NCI-H146 treated with DMSO at 0.1 percent for 48 hours (cell line): ENCODE results near the gene WASHC2A.
"Not testable (repeated sequence)": the region's sequence is repeated elsewhere in the genome, so short reads cannot be mapped to it uniquely, and the experiment has no call there.

ENCODE experiments used
- DNase-seq: peaks from one replicate; lab custom pipeline; 2025; ENCODE audit not compliant: unreplicated experiment; lab: John Stamatoyannopoulos, UW

The WASHC2A gene

GRCh38 chr10:50063100-50063499 lies 4.7 kb upstream of the WASHC2A start:
- no peak for DNase-seq

GRCh38 chr10:50068352-50068659 lies 552 bp downstream of the WASHC2A start:
- DNase-seq = not testable (repeated sequence)

GRCh38 chr10:50075139-50075538 lies 7.4 kb downstream of the WASHC2A start:
- DNase-seq = not testable (repeated sequence)

GRCh38 chr10:50075544-50075943 lies 7.8 kb downstream of the WASHC2A start:
- DNase-seq = not testable (repeated sequence)

- not testable (repeated sequence) for DNase-seq
Measured at GRCh38 chr10:50091304-50091703, 23.6 kb downstream of the WASHC2A start.

- not testable (repeated sequence) for DNase-seq
Measured at GRCh38 chr10:50092928-50093327, 25.2 kb downstream of the WASHC2A start.

- not testable (repeated sequence) for DNase-seq
Measured at GRCh38 chr10:50094630-50095029, 26.9 kb downstream of the WASHC2A start.

GRCh38 chr10:50095402-50095801 lies 27.6 kb downstream of the WASHC2A start:
- not testable (repeated sequence) for DNase-seq

GRCh38 chr10:50096722-50097121 lies 29.0 kb downstream of the WASHC2A start:
- DNase-seq = not testable (repeated sequence)

- DNase-seq = not testable (repeated sequence)
Measured at GRCh38 chr10:50098645-50099044, 30.9 kb downstream of the WASHC2A start.

- DNase-seq = not testable (repeated sequence)
Measured at GRCh38 chr10:50101139-50101582, 33.4 kb downstream of the WASHC2A start.

GRCh38 chr10:50101747-50102146 lies 34.0 kb downstream of the WASHC2A start:
- not testable (repeated sequence) for DNase-seq

- DNase-seq = not testable (repeated sequence)
Measured at GRCh38 chr10:50102267-50102666, 34.5 kb downstream of the WASHC2A start.

GRCh38 chr10:50108999-50109698 lies 41.4 kb downstream of the WASHC2A start:
- DNase-seq = not testable (repeated sequence)

GRCh38 chr10:50112419-50113112 lies 44.8 kb downstream of the WASHC2A start:
- DNase-seq = not testable (repeated sequence)

- not testable (repeated sequence) for DNase-seq
Measured at GRCh38 chr10:50126765-50127164, 59.0 kb downstream of the WASHC2A start.

GRCh38 chr10:50127770-50128292 lies 60.1 kb downstream of the WASHC2A start:
- not testable (repeated sequence) for DNase-seq

GRCh38 chr10:50131245-50131965 lies 63.7 kb downstream of the WASHC2A start:
- not testable (repeated sequence) for DNase-seq

- not testable (repeated sequence) for DNase-seq
Measured at GRCh38 chr10:50132322-50132721, 64.6 kb downstream of the WASHC2A start.

- not testable (repeated sequence) for DNase-seq
Measured at GRCh38 chr10:50132841-50133240, 65.1 kb downstream of the WASHC2A start.

- not testable (repeated sequence) for DNase-seq
Measured at GRCh38 chr10:50143512-50144174, 75.9 kb downstream of the WASHC2A start.
